ENCODE results near the gene ARHGEF28.

Gene ARHGEF28

DNA sequence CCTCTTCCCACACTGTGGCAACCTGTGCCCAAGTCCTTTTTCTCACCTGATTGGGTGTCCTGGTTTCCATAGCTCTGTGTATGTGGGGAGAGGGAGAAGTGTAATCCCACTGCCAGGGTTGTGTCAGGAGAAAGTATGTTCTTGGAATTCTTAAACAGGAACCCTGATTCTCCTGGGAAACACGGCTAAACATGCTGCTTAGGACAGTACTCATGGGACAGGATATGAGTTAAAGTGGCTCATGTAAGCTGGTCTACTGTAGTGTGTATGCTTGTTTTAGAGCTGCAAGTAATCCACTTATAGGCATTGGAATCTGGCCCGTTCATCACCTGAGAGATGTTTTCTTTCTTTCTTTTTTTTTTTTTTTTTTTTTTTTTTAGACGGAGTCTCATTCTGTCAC lies 23.9 kb downstream of the ARHGEF28 start:
- no peaks in the 10 kb centered on the region for H3K4me1 ChIP-seq (ENCODE audit: control insufficient read depth, low read length)
- no peaks in the 10 kb centered on the region for H4K20me1 ChIP-seq (ENCODE audit: control insufficient read depth, insufficient read depth, low read depth, low read length)
- no peaks in the 10 kb centered on the region for H3K9me3 ChIP-seq (ENCODE audit: control insufficient read depth, insufficient read depth, low read length)
- no peaks in the 10 kb centered on the region for H3K9me2 ChIP-seq (replicated peaks; ENCODE audit: control insufficient read depth, low read length)
- no peak overlapping the region for H3K4me3 ChIP-seq (ENCODE audit: low read length)
- no peak overlapping the region for H3K27ac ChIP-seq (ENCODE audit: low read depth, low read length)
- TF ChIP-seq EZH2phosphoT487 (IDR thresholded peaks at IDR 0.05; ENCODE audit: borderline replicate concordance, low read length), result no peak
- TF ChIP-seq, protein P1, sequence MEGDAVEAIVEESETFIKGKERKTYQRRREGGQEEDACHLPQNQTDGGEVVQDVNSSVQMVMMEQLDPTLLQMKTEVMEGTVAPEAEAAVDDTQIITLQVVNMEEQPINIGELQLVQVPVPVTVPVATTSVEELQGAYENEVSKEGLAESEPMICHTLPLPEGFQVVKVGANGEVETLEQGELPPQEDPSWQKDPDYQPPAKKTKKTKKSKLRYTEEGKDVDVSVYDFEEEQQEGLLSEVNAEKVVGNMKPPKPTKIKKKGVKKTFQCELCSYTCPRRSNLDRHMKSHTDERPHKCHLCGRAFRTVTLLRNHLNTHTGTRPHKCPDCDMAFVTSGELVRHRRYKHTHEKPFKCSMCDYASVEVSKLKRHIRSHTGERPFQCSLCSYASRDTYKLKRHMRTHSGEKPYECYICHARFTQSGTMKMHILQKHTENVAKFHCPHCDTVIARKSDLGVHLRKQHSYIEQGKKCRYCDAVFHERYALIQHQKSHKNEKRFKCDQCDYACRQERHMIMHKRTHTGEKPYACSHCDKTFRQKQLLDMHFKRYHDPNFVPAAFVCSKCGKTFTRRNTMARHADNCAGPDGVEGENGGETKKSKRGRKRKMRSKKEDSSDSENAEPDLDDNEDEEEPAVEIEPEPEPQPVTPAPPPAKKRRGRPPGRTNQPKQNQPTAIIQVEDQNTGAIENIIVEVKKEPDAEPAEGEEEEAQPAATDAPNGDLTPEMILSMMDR (IDR thresholded peaks at IDR 0.05; ENCODE audit: low read depth, low read length, poor library complexity, severe bottlenecking), result no peak
- H3K79me2 ChIP-seq (ENCODE audit: control insufficient read depth, low read length), result no peaks in the 10 kb centered on the region
- H3F3A ChIP-seq (ENCODE audit: control insufficient read depth, insufficient read depth), result no peaks in the 10 kb centered on the region
- H3K36me3 ChIP-seq (ENCODE audit: control insufficient read depth, low read length), result no peaks in the 10 kb centered on the region
- no peak overlapping the region for H3K4me2 ChIP-seq (ENCODE audit: low read length)
- peaks cover 4% of the 10 kb centered on the region for H3K27me3 ChIP-seq (ENCODE audit: control insufficient read depth, low read length)

DNA sequence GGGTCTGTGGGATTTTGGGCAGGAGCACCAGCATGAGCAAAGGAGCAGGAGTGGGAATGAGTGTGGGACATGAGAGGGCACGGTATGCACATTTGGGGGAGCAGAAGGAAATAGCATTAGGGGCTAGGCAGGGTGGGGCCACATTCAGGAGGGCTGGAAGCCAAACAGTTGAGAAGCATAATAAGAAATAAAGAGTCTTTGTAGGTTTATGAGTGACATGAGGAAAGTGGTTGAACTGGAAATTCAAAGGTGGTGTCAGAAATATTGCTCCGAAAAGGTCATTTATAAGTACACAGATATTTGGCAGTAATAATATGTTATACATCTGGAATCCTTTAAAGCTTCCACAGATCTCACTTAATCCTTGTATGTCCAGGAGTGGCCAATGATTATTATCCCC lies 26.4 kb downstream of the ARHGEF28 start:
- no peaks in the 10 kb centered on the region for H4K20me1 ChIP-seq (ENCODE audit: control insufficient read depth, insufficient read depth, low read depth, low read length)
- no peaks in the 10 kb centered on the region for H3K4me1 ChIP-seq (ENCODE audit: control insufficient read depth, low read length)
- no peaks in the 10 kb centered on the region for H3K36me3 ChIP-seq (ENCODE audit: control insufficient read depth, low read length)
- no peaks in the 10 kb centered on the region for H3F3A ChIP-seq (ENCODE audit: control insufficient read depth, insufficient read depth)
- H3K79me2 ChIP-seq (ENCODE audit: control insufficient read depth, low read length), result no peaks in the 10 kb centered on the region
- H3K4me3 ChIP-seq (ENCODE audit: low read length), result no peak overlapping the region
- no peak overlapping the region for H3K4me2 ChIP-seq (ENCODE audit: low read length)
- no peak overlapping the region for H3K27ac ChIP-seq (ENCODE audit: low read depth, low read length)
- peaks cover 4% of the 10 kb centered on the region for H3K27me3 ChIP-seq (ENCODE audit: control insufficient read depth, low read length)
- H3K9me2 ChIP-seq (replicated peaks; ENCODE audit: control insufficient read depth, low read length), result no peaks in the 10 kb centered on the region
- no peaks in the 10 kb centered on the region for H3K9me3 ChIP-seq (ENCODE audit: control insufficient read depth, insufficient read depth, low read length)
- no peak for TF ChIP-seq EZH2phosphoT487 (IDR thresholded peaks at IDR 0.05; ENCODE audit: borderline replicate concordance, low read length)
- TF ChIP-seq, protein P1 (IDR thresholded peaks at IDR 0.05; ENCODE audit: low read depth, low read length, poor library complexity, severe bottlenecking), result no peak

DNA sequence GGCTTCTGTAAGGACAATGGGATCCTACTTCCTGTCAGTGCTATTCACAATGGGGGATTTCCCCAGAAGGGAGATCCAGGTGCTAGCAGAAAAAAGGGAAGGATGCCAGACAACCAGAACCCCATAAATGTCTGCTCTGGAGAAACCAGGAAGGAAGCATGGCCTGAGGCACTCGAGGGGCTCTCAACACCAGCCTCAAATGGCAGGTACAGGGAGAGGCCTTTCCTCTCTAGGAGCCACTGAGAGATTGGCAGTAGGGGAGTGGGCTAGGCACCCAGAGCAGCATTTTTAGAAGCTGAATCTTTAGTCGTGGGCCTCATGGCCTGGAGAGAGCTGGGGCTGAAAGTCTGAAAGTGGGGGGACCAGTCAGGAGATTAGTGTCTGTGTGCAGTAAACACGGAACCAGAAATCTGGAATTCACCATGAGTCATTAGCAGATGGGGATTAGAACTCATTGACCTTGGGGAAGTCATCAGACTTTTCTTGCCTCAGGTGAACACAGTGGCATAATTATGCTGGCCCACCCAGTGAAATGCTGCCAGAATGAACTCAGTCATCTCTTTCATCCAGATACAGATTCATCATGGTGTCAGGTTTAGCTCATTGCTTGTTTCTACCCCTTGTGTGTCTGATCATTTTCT lies 28.3 kb downstream of the ARHGEF28 start:
- no peak overlapping the region for H3K27ac ChIP-seq (ENCODE audit: low read depth, low read length)
- no peak overlapping the region for H3K4me3 ChIP-seq (ENCODE audit: low read length)
- no peaks in the 10 kb centered on the region for H3K4me1 ChIP-seq (ENCODE audit: control insufficient read depth, low read length)
- H3K27me3 ChIP-seq (ENCODE audit: control insufficient read depth, low read length), result no peaks in the 10 kb centered on the region; the same call in 1 of the 2 replicates
- H3F3A ChIP-seq (ENCODE audit: control insufficient read depth, insufficient read depth), result no peaks in the 10 kb centered on the region
- H3K4me2 ChIP-seq (ENCODE audit: low read length), result no peak overlapping the region
- no peaks in the 10 kb centered on the region for H4K20me1 ChIP-seq (ENCODE audit: control insufficient read depth, insufficient read depth, low read depth, low read length)
- no peak for TF ChIP-seq EZH2phosphoT487 (IDR thresholded peaks at IDR 0.05; ENCODE audit: borderline replicate concordance, low read length)
- TF ChIP-seq, protein P1 (IDR thresholded peaks at IDR 0.05; ENCODE audit: low read depth, low read length, poor library complexity, severe bottlenecking), result no peak
- H3K79me2 ChIP-seq (ENCODE audit: control insufficient read depth, low read length), result no peaks in the 10 kb centered on the region
- no peaks in the 10 kb centered on the region for H3K9me2 ChIP-seq (replicated peaks; ENCODE audit: control insufficient read depth, low read length)
- H3K36me3 ChIP-seq (ENCODE audit: control insufficient read depth, low read length), result no peaks in the 10 kb centered on the region
- H3K9me3 ChIP-seq (ENCODE audit: control insufficient read depth, insufficient read depth, low read length), result no peaks in the 10 kb centered on the region

Measured in DOHH2 (cell line).